Mucosa of descending colon (tissue), 3 donors: ENCODE results near the gene OR10J1. TPM values are rescaled to one million over a fixed set of nuclear protein-coding genes. Genes with fewer than 3 reads are reported as not detected.

Experiments used
- ATAC-seq: fragments of 200-7000 bp; cut with Tn5 transposase; one replicate; pipeline ENCODE4 v1.9.1; 2020; ENCODE audit warnings: mild to moderate bottlenecking, moderate library complexity
- DNase-seq, 3 donors: peaks; one replicate each; pipeline ENCODE4 v3.0.0-alpha.2; 2020
- H3K36me3 ChIP-seq: fragments of 200-600 bp; one replicate; pipeline ENCODE4 v1.8.0; 2021; ENCODE audit warnings: low read depth, mild to moderate bottlenecking
- H3K4me1 ChIP-seq: fragments of 200-600 bp; one replicate; pipeline ENCODE4 v1.8.0; 2021; ENCODE audit warnings: low read depth, mild to moderate bottlenecking
- H3K4me3 ChIP-seq: fragments of 200-600 bp; one replicate; pipeline ENCODE4 v1.8.0; 2021; ENCODE audit warnings: mild to moderate bottlenecking
- H3K9me3 ChIP-seq: fragments of 200-600 bp; one replicate; pipeline ENCODE4 v1.8.0; 2021; ENCODE audit warnings: mild to moderate bottlenecking
- CTCF ChIP-seq: fragments of 200-600 bp; IDR thresholded peaks from one replicate; pipeline ENCODE4 v1.8.0; 2022; ENCODE audit warnings: antibody characterized with exemption, mild to moderate bottlenecking
- intact Hi-C, 2 donors: fragments of 100-400 bp; cut with DNase I in 1 of 2; cut with micrococcal nuclease in 1 of 2; formaldehyde crosslinking; loops; one replicate each; pipeline versions ENCODE4 v1.11.0 to v1.11.1; 2022; cut with DNase I, micrococcal nuclease
- total RNA-seq, 3 donors: library from RNA; stranded (reverse); fragmentation: NEBNext Ultra II Directional in 2 of 3; extraction: Animal tissue kit (Norgen Biotek cat#: 25700) in 2 of 3; gene quantifications; one replicate each; pipeline versions ENCODE4 v1.2.1 to v1.2.4, GENCODE V29; 2021 to 2023
- donor health status: DM: no; HTN: no; CAD: no; lungs with moderate emphysema.
- donor health status: DM: no; HTN: no; CAD: no.
- donor health status: DM: no; HTN: yes; CAD: no.

OR10J1 gene
- total RNA-seq, 3 donors from 2014 or later = not detected

GRCh38 chr1:159465191-159465603 lies 25.7 kb downstream of the OR10J1 start:
- Histone ChIP-seq H3K4me1 (no peaks in the 10 kb centered on the region), H3K4me3 (no peak overlapping the region), H3K36me3 (no peaks in the 10 kb centered on the region), H3K9me3 (no peaks in the 10 kb centered on the region)
- no peak for TF ChIP-seq CTCF
- intact Hi-C loops = no loop called here
- ATAC-seq (no peak), DNase-seq (no peak)

GRCh38 chr1:159468321-159468720 lies 28.8 kb downstream of the OR10J1 start:
- no peaks in the 10 kb centered on the region for H3K9me3 ChIP-seq
- TF ChIP-seq CTCF = no peak
- no peak overlapping the region for H3K4me3 ChIP-seq
- ATAC-seq = no peak
- intact Hi-C loops = no loop called here
- no peak for DNase-seq
- no peaks in the 10 kb centered on the region for H3K4me1 ChIP-seq
- no peaks in the 10 kb centered on the region for H3K36me3 ChIP-seq

GRCh38 chr1:159469921-159470533 lies 30.5 kb downstream of the OR10J1 start:
- TF ChIP-seq CTCF = no peak
- intact Hi-C loops = no loop called here
- H3K9me3 ChIP-seq = no peaks in the 10 kb centered on the region
- H3K4me1 ChIP-seq = no peaks in the 10 kb centered on the region
- DNase-seq = no peak
- ATAC-seq = no peak
- no peaks in the 10 kb centered on the region for H3K36me3 ChIP-seq
- H3K4me3 ChIP-seq = no peak overlapping the region

GRCh38 chr1:159473335-159473734 lies 33.8 kb downstream of the OR10J1 start:
- H3K9me3 ChIP-seq = no peaks in the 10 kb centered on the region
- no peak for TF ChIP-seq CTCF
- H3K36me3 ChIP-seq = no peaks in the 10 kb centered on the region
- DNase-seq (no peak), ATAC-seq (no peak)
- H3K4me1 ChIP-seq = no peaks in the 10 kb centered on the region
- intact Hi-C loops = no loop called here
- H3K4me3 ChIP-seq = no peak overlapping the region

- intact Hi-C loops = no loop called here
- TF ChIP-seq CTCF = no peak
- Histone ChIP-seq H3K36me3 (no peaks in the 10 kb centered on the region), H3K4me1 (no peaks in the 10 kb centered on the region), H3K9me3 (no peaks in the 10 kb centered on the region), H3K4me3 (no peak overlapping the region)
- ATAC-seq (no peak), DNase-seq (no peak)
Observed at GRCh38 chr1:159474926-159475325, 35.4 kb downstream of the OR10J1 start.

- H3K9me3 ChIP-seq = no peaks in the 10 kb centered on the region
- DNase-seq = no peak
- intact Hi-C loops = no loop called here
- no peaks in the 10 kb centered on the region for H3K4me1 ChIP-seq
- no peak for TF ChIP-seq CTCF
- no peak overlapping the region for H3K4me3 ChIP-seq
- ATAC-seq = no peak
- no peaks in the 10 kb centered on the region for H3K36me3 ChIP-seq
Observed at GRCh38 chr1:159483501-159483900, 44.0 kb downstream of the OR10J1 start.
